Measurements from ENCODE around the gene LURAP1L.

Gene LURAP1L, protein sequence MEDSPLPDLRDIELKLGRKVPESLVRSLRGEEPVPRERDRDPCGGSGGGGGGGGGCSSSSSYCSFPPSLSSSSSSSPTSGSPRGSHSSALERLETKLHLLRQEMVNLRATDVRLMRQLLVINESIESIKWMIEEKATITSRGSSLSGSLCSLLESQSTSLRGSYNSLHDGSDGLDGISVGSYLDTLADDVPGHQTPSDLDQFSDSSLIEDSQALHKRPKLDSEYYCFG

DNA sequence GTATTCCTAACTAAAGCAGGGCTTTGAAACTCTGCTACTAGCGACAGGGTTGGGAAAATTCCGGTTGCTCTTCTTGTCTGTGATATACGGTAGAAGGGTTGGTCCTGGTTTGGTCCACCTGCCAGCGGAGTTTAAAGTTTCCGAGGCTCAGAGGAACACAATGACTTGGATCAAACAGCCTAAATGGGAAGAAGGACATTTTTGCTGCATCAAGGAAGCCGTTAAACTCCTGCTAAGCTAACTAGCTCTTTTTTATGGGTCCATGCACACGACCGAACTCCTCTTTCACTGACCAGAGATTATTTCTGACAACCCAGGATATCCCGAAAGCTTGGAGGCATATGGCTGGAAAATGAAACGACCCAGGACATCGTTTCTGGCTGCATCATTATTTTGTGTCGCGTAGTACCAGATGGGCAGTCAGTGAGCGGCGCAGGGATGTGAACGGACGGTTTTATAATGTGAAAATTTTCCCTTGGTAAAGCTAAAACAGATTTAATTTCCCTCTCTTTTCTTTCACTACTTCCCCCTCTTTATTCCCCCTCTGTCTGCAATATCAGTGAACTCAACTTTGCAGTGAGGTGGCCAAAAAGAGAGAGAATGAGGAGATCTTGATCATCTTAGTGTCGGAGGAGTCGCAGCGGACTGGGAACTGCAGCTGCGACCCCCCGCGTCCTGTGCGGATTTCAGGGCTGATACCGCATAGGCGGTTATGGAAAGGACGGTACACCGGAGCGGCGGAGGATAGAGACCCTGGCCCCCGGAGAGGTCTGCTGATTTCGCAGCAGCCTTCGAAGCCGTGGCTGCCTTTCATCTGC, at the start of gene LURAP1L:
LURAP1L (plus strand) TSS at position 160 of the 818 bp plus-strand sequence. CDS start 696 bp downstream, outside the sequence.
- in situ Hi-C loops (cut with MboI; ENCODE audit: low sequenced_read_pairs) = no loop called here

DNA sequence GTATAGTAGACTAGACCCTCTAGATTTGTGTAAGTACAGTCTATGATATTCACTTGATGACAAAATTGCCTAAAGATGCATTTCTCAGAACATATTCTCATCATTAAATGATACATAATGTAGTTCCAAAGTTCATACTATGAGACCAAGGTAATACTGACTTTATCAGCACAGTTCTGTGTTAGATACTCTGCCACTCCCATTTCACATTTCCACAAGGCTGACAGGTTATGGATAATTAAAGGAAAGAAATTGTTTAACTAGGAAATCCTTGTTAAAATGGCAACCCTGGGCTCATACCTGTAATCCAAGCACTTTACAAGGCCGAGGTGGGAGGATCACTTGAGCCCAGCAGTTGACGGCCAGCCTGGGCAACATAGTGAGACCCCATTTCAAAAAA, 48.0 kb upstream of the LURAP1L start:
- in situ Hi-C loops (cut with MboI; ENCODE audit: low sequenced_read_pairs) = no loop called here

DNA sequence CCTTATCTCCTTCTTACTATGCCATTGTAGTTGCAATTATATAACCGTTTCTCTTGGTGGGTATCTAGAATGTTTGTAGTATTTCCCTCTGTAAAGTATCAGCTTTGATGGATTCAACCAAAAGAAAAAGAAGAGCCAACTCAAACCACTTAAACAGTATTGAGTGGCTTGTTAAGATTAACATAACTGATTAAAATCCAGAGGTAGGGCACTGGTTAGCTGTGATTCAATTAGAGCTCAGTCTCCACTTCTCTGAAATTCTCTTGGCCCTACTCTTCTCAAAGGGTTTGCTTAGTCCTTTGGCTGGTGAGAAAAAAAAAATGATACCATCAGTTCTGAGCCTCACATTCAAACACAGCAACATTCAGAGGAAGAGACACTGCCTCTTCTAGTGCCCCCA, 44.6 kb upstream of the LURAP1L start:
- in situ Hi-C loops (cut with MboI; ENCODE audit: low sequenced_read_pairs) = no loop called here

DNA sequence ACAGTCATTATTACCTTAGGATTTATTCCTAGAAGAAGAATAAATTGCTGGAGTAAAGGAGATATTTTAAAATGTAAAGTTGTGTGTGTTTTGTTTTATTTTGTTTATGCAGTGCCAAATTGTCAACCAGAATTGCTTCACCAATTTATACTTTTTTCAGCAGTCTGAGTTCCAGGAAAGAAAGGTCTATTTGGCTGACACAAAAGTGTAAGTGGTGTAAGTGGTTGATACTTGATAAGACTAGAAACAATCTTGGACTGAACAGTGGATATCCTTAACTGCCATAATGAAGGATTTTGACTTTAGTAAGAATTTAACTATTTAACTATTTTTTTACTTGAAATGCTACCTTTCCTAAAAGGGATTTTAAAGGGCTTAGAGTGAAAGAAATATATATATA, 43.9 kb upstream of the LURAP1L start:
- in situ Hi-C loops (cut with MboI; ENCODE audit: low sequenced_read_pairs) = no loop called here

DNA sequence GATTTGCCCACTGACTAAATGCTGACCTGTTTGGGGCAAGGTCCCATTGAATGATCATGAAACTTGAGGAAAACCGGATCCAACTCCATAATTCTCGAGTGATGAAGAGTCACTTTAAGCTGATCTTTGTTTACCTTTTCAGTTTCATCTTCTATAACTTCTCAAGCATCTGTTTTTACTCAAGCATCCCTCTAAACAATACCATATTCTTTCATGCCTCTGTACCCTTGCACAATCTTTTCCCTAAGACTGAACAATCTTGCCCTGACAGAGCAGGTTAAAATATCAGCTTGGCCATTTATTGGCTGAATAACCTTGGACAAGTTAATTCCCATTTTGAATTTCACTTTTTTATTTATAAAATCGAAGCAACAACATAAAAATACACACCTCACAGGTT, 41.8 kb upstream of the LURAP1L start:
- in situ Hi-C loops (cut with MboI; ENCODE audit: low sequenced_read_pairs) = no loop called here

DNA sequence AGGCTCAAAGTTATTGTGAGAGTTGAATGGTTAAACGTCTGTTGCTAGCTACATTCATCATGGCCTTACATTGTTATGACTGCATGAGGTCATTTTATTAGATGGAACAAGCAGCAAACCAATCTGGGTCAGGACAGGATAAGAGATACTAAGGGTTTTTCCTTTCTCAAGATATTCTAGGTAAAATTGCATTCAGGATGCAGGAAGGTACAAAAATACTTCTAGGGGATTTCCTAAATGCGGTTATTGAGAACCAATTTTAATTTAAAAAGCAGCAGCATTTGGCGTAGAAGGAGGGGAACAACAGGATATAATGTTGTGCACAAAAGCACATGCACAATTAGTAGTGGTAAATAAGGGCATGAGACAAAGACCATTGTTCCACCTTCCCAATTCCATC, 39.2 kb upstream of the LURAP1L start:
- in situ Hi-C loops (cut with MboI; ENCODE audit: low sequenced_read_pairs) = no loop called here

DNA sequence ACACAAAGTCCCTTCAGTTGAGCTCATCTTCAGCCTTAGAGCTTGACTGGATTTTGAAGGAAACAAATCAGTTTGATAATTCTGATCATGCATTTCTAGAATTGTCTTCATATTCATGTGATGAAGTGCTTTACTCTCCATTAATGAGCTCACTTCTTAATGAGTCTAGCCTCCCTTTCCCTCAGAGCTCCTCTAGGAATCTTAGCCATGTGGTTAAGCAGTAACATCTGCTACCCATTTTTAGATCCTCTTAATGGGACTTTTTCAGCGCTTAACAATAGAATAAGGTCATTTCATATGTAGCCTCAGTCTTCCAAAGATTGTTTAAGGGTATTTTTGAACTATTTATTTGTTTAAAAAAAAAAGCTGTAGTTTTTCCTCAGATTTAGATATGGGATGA, 36.9 kb upstream of the LURAP1L start:
- in situ Hi-C loops (cut with MboI; ENCODE audit: low sequenced_read_pairs) = no loop called here

DNA sequence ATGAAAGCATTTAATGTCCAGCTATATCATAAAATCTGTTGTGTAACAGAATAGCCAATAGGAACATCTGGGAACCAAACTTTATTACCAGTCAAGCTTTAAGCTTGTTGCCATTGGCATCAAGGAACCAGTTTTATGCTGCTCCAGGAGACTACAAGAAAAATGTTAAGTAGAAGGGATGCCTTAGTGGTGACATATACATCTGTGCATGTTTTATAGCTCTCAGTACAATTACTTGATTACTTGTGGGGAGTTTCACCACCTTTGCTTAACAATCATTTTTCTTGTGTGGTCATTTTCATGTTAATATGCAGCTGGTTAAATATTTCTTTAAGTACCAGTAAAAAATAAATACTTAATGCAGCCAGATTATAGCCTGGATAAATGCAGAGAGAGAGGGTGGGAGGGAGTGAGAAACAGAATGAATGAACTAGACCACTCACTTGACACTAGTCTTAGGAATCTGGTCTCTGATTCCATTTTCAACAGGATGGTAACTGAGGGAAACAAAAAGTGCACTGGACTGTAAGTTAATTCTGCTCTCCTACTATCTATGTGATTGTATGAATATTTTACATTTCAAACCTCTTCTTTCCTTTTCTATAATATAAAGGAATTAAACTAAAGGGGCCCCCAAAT, 35.7 kb upstream of the LURAP1L start:
- in situ Hi-C loops (cut with MboI; ENCODE audit: low sequenced_read_pairs) = no loop called here

DNA sequence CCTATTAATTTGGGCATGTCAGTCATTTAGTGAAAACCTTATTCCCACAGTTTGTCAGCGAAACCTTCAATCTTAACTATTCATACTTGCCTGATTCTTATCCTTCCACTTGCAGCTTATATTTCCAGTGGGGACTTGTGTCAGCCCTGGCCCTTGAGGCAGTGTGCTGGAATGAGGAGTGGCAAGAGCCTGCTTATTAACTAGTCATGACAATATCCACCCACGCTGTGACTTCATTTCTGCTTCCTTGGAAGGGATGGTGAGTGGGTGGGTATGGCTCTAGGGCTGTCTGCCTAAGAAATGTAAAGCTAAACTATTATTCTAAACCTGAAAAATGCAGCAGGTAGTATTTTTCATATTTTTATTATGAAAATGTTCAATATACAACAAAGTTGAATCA, 34.0 kb upstream of the LURAP1L start:
- in situ Hi-C loops (cut with MboI; ENCODE audit: low sequenced_read_pairs) = no loop called here

DNA sequence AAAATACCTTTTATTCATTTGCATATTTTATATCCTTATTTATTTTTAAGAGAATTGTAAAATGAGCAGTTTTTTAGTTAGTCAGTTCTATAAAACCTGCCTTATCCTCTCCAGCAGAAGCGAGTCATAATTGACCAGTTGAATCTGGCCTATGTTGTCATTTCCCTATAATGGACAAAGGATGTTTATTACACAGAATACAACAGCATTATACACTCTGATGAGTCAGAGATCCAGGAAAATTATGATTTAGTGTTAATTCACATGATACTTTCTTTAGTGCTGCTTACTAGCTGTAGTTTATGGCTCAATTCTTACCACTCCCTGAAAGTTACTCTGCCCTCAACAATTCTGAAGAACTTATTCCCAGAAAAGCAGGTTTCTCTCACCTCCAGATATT, 26.8 kb upstream of the LURAP1L start:
- in situ Hi-C loops (cut with MboI; ENCODE audit: low sequenced_read_pairs) = no loop called here

DNA sequence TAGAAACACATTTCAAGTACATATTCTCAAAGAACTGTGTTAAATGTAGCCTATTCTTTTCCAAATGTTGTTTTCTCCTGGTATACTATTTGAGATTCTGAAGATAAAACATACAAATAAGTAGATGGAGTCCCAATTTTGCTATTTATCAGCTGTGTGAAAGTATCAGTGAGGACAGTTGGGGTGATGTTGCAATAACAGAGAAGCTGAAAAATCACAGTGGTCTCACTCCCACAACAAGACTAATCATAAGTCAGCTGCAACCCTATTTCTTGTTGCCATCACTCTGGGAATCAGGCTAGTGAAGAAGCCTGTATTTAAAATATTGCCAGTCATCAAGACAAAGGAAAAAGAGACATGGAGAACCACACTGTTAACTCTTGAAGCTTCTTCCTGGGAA, 25.9 kb upstream of the LURAP1L start:
- in situ Hi-C loops (cut with MboI; ENCODE audit: low sequenced_read_pairs) = no loop called here

DNA sequence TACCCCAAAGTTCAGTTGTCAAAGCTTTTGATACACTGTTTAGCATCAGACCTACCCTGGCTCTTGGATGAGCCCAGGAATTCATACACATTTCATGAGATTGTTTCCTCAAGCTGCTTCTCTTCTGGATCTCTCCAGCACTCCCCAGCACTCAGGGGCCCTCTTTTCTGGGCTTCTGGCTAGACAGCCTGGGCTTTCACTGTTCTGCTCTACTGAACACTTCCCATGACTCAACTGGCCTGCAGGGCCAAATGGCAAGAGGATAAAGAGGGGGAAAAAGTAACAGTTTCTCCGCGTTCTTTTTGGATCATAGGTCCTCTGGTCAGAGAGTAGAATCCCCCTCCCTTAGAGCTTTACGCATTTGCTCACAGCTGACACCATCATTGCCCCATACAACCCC, 20.9 kb upstream of the LURAP1L start:
- in situ Hi-C loops (cut with MboI; ENCODE audit: low sequenced_read_pairs) = no loop called here

DNA sequence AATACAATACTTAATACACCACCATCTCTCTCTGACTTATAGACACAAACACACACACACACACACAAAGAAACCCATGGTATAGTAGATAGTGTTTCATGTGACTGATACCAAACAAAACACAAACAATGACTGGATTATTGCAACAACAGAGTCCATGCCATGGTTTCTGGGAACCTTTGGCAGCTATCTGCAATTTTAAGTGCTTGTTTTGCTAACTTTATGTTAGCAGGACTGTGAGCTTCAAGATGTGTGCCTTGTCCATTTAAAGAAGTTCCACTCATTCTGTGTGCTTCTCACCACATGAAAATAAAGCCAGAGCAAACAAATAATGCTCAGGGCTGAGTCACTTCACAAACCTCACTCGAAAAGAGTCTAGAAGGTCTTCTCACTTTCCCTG, 15.1 kb upstream of the LURAP1L start:
- in situ Hi-C loops (cut with MboI; ENCODE audit: low sequenced_read_pairs) = no loop called here

DNA sequence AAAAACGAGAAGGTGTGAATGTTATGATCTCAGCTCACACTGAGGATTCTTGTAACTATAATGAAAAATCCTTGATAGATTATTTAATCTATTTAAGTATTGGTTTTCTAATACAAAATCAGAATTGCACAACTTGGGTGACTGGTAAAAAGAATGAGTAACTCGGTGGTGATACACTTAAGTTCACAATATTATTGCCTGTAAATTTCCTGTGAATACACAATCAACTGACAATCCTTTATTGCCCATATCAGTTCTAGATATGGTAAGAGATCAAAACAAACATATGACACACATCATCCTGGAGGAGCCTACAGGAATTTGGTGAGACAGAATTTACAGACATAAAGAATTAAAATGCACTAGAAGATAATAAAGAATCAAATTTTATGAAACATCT, 14.1 kb upstream of the LURAP1L start:
- in situ Hi-C loops (cut with MboI; ENCODE audit: low sequenced_read_pairs) = no loop called here

DNA sequence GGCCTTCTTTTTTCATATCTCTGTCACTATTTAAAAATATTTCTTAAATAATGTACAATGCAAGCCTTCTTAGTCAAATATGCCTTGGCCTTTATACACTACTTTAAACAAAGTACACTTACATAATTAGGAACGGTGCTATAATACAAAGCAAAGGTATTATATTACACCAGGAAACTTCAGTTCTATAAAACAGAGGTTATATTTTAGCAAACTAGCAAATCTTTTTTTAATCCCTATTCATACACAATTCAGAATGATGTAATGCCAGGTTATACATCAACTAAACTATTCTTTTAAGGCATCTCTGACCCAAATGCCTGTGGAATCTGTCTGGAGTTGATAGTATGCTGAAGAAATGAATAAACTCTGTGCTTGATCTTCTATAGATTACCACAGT, 10.7 kb upstream of the LURAP1L start:
- in situ Hi-C loops (cut with MboI; ENCODE audit: low sequenced_read_pairs) = no loop called here

DNA sequence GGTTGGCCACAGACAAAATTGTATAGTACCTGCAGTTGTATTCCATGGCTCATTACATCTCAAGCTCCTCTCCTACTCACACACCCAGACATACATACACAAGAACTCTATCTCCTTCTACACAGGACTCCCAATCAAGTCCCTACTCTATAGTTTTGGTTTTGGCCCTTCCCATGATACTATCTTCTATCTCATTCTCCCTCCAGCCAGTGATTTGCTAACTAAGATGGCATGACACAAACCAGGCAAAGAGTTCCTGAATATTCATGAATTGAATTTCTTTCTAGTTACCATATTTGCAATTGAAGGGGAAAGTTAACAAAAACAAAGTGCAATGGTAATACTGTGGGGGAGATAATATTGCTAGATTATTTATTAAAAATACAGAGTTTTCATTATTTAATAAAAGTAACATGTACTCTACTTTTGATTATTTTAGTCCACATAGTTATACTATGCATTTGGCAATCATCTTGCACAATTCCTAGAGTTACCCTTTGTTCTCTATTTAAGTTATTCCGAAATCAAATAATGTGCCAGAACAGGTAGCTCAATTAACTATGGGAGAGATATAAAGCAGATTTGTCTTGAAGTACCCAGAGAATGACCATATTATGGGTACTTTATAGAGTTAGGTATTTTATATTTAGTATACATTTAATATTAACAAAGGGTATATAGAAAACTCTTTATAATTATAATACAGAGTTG, 9.6 kb upstream of the LURAP1L start:
- in situ Hi-C loops (cut with MboI; ENCODE audit: low sequenced_read_pairs) = no loop called here

DNA sequence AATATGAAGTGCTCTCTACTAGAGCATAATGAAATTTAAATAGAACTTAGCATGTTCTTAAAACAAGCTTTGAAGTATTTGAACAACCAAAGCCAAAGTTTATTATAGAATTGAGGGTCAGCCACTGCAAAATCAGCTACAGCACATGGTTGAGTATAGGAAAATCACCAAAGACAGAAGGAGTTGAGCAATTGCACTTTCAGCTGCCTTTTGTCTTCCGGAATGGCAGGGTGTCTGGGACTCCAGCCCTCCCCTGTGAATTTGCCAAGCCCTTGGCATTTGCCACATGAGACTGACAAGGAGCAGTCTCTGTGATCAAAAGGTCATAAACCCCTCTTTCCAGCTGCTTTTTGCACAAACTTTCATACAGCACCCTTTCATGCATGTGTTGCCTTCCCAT, 8.5 kb upstream of the LURAP1L start:
- in situ Hi-C loops (cut with MboI; ENCODE audit: low sequenced_read_pairs) = no loop called here

DNA sequence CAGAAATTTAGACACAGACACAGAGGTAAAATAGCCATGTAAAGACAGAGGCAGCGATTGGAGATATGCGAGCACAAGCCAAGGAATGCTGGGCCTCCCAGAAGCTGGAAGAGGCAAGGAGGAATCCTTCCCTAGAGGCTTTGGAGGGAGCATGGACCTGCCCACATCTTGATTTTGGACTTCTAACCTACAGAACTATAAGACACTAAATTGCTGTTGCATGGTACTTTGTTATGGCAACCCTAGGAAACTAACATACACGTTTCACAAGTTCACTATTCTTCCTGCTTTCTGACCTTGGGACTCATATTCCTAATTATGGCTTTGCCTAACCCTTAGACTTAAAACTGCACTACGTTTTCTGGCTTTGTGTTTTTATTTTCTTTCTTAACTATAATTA, 4.6 kb upstream of the LURAP1L start:
- in situ Hi-C loops (cut with MboI; ENCODE audit: low sequenced_read_pairs) = no loop called here

DNA sequence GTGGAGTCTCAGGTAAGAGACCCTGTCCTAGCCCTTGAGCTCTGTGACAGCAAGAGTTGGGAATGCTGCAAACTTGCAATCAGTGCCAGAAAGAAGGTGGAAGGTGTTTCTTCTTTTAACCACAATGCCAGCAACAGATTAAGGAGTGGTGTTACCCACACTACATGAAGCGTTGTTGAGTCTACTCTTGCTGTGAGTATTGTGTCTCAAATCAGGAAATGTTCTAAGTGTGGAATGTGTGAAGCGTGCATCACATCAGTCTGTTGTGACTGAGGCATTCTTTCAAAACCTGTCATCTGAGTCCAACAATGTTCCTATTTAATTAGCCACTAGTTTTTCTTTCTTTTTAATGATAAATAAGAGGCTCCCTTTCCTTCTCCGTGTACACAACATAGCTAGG, 2.9 kb upstream of the LURAP1L start:
- in situ Hi-C loops (cut with MboI; ENCODE audit: low sequenced_read_pairs) = no loop called here

DNA sequence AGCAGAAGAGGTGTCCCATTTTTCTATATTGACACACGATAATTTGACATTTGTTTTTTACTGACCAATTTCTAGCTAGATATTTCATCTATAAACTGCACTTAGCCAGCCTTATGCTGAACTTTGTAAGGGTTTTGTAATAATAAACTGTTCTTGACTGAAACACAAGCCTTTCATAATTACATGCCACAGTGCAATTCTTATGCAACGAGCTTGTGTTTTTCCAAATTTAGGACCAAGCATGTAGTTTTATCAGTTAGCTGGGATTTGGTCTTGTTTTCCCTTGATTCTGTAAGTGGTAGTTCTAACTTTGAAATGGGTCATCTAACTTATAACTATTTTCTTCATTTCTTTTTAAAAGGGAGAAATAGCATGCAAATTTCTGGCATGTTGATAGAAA, 1.3 kb upstream of the LURAP1L start:
- in situ Hi-C loops (cut with MboI; ENCODE audit: low sequenced_read_pairs) = no loop called here

DNA sequence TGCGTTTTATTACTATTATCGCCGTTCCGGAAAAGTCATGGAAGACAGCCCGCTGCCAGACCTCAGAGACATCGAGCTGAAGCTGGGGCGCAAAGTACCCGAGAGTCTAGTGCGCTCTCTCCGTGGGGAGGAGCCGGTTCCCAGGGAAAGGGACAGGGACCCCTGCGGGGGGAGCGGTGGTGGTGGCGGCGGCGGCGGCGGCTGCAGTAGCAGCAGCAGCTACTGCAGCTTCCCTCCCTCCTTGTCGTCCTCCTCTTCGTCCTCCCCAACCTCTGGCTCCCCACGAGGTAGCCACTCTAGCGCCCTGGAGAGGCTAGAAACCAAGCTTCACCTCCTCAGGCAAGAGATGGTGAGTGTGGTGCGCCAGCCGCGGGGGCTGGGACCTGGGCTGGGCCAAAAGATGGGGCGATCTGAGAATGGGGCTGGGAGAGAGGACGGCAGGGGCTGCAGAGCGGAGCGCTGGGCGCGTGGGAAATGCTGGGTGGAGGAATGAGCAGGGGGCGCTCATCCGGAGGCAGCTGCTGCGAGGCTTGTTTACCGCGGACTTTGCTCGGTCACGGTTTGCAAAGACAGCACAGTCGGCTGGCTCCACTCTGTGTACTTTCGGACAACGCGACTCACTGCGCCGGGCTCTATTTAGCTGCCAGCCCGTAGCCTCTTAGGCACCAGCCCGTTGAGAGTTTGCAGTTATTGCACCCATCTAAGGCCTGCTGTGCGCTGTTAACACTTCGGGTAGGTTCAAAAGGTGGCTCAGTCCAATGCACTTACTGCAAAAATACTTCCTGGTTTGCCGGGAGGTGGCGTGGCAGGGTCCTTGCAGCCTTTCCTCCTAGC, 1.1 kb downstream of the LURAP1L start:
- in situ Hi-C loops (cut with MboI; ENCODE audit: low sequenced_read_pairs) = no loop called here
